GM12878 (cell line): Measurements from ENCODE around the gene DPH1. TPM values are rescaled to one million over a fixed set of nuclear protein-coding genes. Genes with fewer than 3 reads are reported as not detected.

Experiments used
- ATAC-seq: fragments of 200-7000 bp; cut with Tn5 transposase; 3 replicates; pipeline ENCODE4 v1.9.1; 2020; ENCODE audit warnings: mild to moderate bottlenecking, moderate library complexity
- BruUV-seq: library from RNA; stranded (reverse); fragments of 400-500 nt; replicated peaks from 2 replicates; lab custom pipeline; 2021; lab: Mats Ljungman, UMichigan
- CTCF ChIA-PET: fragments of 300-600 bp; sonication (Branson Sonifier 250); formaldehyde crosslinking; extraction: SDS; loops from one replicate; lab custom pipeline; 2021; ENCODE audit warnings: inconsistent platforms; lab: Yijun Ruan, JAX
- POLR2A ChIA-PET: fragments of 350-600 bp; formaldehyde crosslinking; extraction: SDS; loops from one replicate; lab custom pipeline; 2021; ENCODE audit warnings: inconsistent platforms; lab: Charles Lee
- RAD21 ChIA-PET: fragments of 300-600 bp; sonication (Branson Sonifier 250); formaldehyde crosslinking; loops from one replicate; lab custom pipeline; 2023; ENCODE audit warnings: antibody characterized with exemption; ENCODE audit not compliant: unreplicated experiment; lab: Charles Lee
- SMC1A ChIA-PET: fragments of 300-600 bp; sonication (Branson Sonifier 250); formaldehyde crosslinking; loops from one replicate; lab custom pipeline; 2023; ENCODE audit not compliant: unreplicated experiment, uncharacterized antibody; lab: Charles Lee
- DNase-seq: peaks from one replicate; pipeline ENCODE4 v3.0.0-alpha.2; 2011; ENCODE audit warnings: low read depth, low spot score
- FAIRE-seq: peaks from 3 replicates; lab custom pipeline; 2011; peaks lifted over from hg19 to GRCh38; lab: Jason Lieb, UNC
- H2AFZ ChIP-seq: 2 replicates; pipeline ENCODE4 v1.6.0; 2011; ENCODE audit warnings: low read depth, low read length, control low read depth; ENCODE audit not compliant: control insufficient read depth
- H3K27ac ChIP-seq: 2 replicates; pipeline ENCODE4 v1.5.1; 2011; ENCODE audit warnings: control low read depth; ENCODE audit not compliant: control insufficient read depth, insufficient read depth
- H3K27me3 ChIP-seq, 2 experiments: replicated peaks in 1 of 2; 2 replicates each; pipeline versions ENCODE4 v1.6.0 to v1.6.1; 2011; ENCODE audit warnings: low read length in 1 of 2; ENCODE audit not compliant: control insufficient read depth in 2 of 2, insufficient read depth in 2 of 2
- H3K36me3 ChIP-seq, 2 experiments: 2 replicates each; pipeline ENCODE4 v1.5.1; 2011; ENCODE audit warnings: low read length in 1 of 2; ENCODE audit not compliant: control insufficient read depth in 2 of 2, insufficient read depth in 2 of 2
- H3K4me1 ChIP-seq: 2 replicates; pipeline ENCODE4 v1.6.1; 2011; ENCODE audit warnings: mild to moderate bottlenecking, low read length, moderate library complexity, mixed read lengths; ENCODE audit not compliant: control insufficient read depth, insufficient read depth
- H3K4me2 ChIP-seq: 2 replicates; pipeline ENCODE4 v1.6.0; 2011; ENCODE audit warnings: control low read depth; ENCODE audit not compliant: control insufficient read depth, insufficient read depth
- H3K4me3 ChIP-seq: fragments of 200-600 bp; sonication (generic); 2 replicates; pipeline ENCODE4 v1.5.1; 2016
- H3K79me2 ChIP-seq: 2 replicates; pipeline ENCODE4 v1.6.0; 2011; ENCODE audit warnings: low read length; ENCODE audit not compliant: control insufficient read depth, insufficient read depth
- H3K9ac ChIP-seq: 2 replicates; pipeline ENCODE4 v1.8.0; 2011; ENCODE audit warnings: low read length, control low read depth, mixed read lengths; ENCODE audit not compliant: control insufficient read depth, insufficient read depth
- H3K9me3 ChIP-seq: replicated peaks from 3 replicates; pipeline ENCODE4 v1.5.1; 2011; ENCODE audit warnings: mild to moderate bottlenecking, low read length; ENCODE audit not compliant: control insufficient read depth, insufficient read depth
- H4K20me1 ChIP-seq: 2 replicates; pipeline ENCODE4 v1.6.0; 2011; ENCODE audit not compliant: control insufficient read depth, insufficient read depth
- ATF3 ChIP-seq: IDR thresholded peaks from 2 replicates; pipeline ENCODE4 v1.6.1; 2011; ENCODE audit warnings: low read depth, mild to moderate bottlenecking, low read length, moderate library complexity, borderline replicate concordance; ENCODE audit errors: extremely low read depth
- BCL11A ChIP-seq: IDR thresholded peaks from 2 replicates; pipeline ENCODE4 v1.6.1; 2011; ENCODE audit warnings: low read depth, low read length
- BHLHE40 ChIP-seq, 2 experiments: fragments of 450-650 bp in 1 of 2; IDR thresholded peaks; 2 replicates each; pipeline ENCODE4 v1.6.1; 2011 to 2017; ENCODE audit warnings: low read depth in 2 of 2, borderline replicate concordance in 1 of 2, improper control_type of control experiment in 1 of 2, low read length in 1 of 2, mild to moderate bottlenecking in 1 of 2
- KLF5 ChIP-seq: fragments of 450-650 bp; IDR thresholded peaks from 2 replicates; pipeline ENCODE4 v1.6.1; 2014; ENCODE audit warnings: mild to moderate bottlenecking; ENCODE audit not compliant: partially characterized antibody
- NFYA ChIP-seq: IDR thresholded peaks from 2 replicates; pipeline ENCODE4 v1.6.1; 2011; ENCODE audit warnings: low read depth, mild to moderate bottlenecking, low read length, improper control_type of control experiment, borderline replicate concordance
- PAX5 ChIP-seq: IDR thresholded peaks from 2 replicates; pipeline ENCODE4 v1.6.1; 2011; ENCODE audit warnings: low read depth, low read length, borderline replicate concordance
- RUNX3 ChIP-seq: IDR thresholded peaks from 2 replicates; pipeline ENCODE4 v1.6.1; 2012; ENCODE audit warnings: low read length, inconsistent platforms
- ZBTB40 ChIP-seq: fragments of 450-650 bp; IDR thresholded peaks from 2 replicates; pipeline ENCODE4 v1.6.1; 2016; ENCODE audit warnings: mild to moderate bottlenecking, moderate library complexity, borderline replicate concordance
- WGBS: methylation state at CpG from one replicate; pipeline ENCODE4 v1.1.6; 2016; ENCODE audit warnings: low lambda C conversion rate; ENCODE audit not compliant: insufficient replicate concordance, insufficient coverage; ENCODE audit errors: missing lambda C conversion rate; 5-methylcytosine and 5-hydroxymethylcytosine counted together
- in situ Hi-C: fragments of 300-500 bp; cut with MboI; formaldehyde crosslinking; loops from 9 replicates; pipeline ENCODE4 v1.14.3; 2018; ENCODE audit warnings: mixed read lengths
- intact Hi-C: fragments of 100-400 bp; cut with micrococcal nuclease; formaldehyde crosslinking; loops from one replicate; pipeline ENCODE4 v1.14.2; 2022; ENCODE audit not compliant: unreplicated experiment
- polyA plus RNA-seq, 11 experiments: library from polyadenylated mRNA; depleted of rRNA in 4 of 11; unstranded in 6 of 11; stranded (reverse) in 5 of 11; fragments of >200 nt; fragmentation: Nextera tagmentation in 4 of 11; fragmentation: Illumina TruSeq in 1 of 11; extraction: Ambion mirVana in 4 of 11; extraction: Trizol in 1 of 11; gene quantifications; 1 replicate in 1 of 11; 2 replicates in 10 of 11; pipeline versions ENCODE4 v1.2.1 to v1.2.3, GENCODE V29; 2011 to 2016; ENCODE audit warnings: inconsistent platforms in 2 of 11, missing spikeins in 2 of 11, low read depth in 1 of 11
- total RNA-seq, 4 experiments: library from RNA; depleted of rRNA in 3 of 4; stranded (reverse); fragments of >200 nt in 3 of 4; fragmentation: Illumina TruSeq in 1 of 4; extraction: Trizol in 1 of 4; gene quantifications; 2 replicates each; pipeline versions ENCODE4 v1.2.1 to v1.2.3, GENCODE V29; 2013 to 2021
- TF ChIP-seq, protein P1 (sequence below): fragments of 450-650 bp; IDR thresholded peaks from 2 replicates; pipeline ENCODE4 v1.6.1; 2016; ENCODE audit warnings: mild to moderate bottlenecking
- TF ChIP-seq, protein P2 (sequence below), 3 experiments: IDR thresholded peaks in 2 of 3; conservative IDR thresholded peaks in 1 of 3; 2 replicates each; pipeline ENCODE4 v1.5.1; 2011; ENCODE audit warnings: low read depth in 3 of 3, low read length in 3 of 3, mild to moderate bottlenecking in 3 of 3, control low read depth in 2 of 3, moderate library complexity in 2 of 3, inconsistent platforms in 1 of 3, mixed read lengths in 1 of 3; ENCODE audit not compliant: control insufficient read depth in 2 of 3, insufficient read depth in 1 of 3; ENCODE audit errors: extremely low read depth in 1 of 3

The DPH1 gene
- total and polyA plus RNA-seq, 10 of the 15 experiments (the other 5 are each of a cell fraction or from before 2014, with no cell fraction given) = 0.29 to 33.6 (median 20.2) TPM

DNA sequence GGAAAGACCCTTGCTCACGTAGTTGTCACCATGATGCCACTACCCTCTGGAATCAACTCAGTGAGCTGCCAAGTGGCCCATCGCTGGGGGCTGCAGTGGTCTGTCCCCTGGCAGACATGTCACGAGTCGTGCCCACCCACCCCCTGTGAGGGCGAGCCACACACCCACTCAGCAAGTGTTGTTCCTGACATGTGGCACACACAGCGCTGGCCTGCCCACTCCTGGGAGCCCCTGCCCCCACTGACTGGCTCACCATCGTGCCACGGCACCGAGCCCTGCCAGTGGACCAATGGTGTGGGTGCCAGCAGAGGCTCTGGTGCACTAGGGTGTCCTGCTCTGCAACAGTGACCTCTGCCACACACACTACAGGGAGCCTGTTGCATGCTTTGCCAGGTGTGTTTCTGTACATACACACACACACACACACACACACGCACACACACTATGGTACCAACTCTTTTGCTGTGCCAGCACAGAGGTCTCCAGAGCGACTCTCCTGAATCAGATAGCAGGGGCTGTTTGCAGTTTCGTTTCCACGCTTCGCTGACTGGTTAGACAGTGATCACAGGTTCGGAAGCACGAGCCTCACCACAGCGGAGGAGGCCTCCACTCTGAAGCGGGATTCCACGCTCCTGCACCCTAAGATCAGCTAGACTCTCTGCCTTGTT, 12.5 kb upstream of the DPH1 start:
- no TSS peak for BruUV-seq
- Histone ChIP-seq H3K27ac (no peak overlapping the region), H3K27me3 (peaks cover 1 to 5% of the 10 kb centered on the region in 2 experiments; a peak in 3 of 4 replicates), H3K9ac (no peak overlapping the region), H3K4me2 (peak overlapping the region; percentile 15), H3K4me1 (peaks cover 10% of the 10 kb centered on the region), H3K9me3 (no peaks in the 10 kb centered on the region; the same call in 2 of the 3 replicates), H3K4me3 (no peak overlapping the region), H4K20me1 (no peaks in the 10 kb centered on the region), H3K36me3 (no peaks in the 10 kb centered on the region), H3K79me2 (no peaks in the 10 kb centered on the region), H2AFZ (no peak overlapping the region)
- intact Hi-C loops = no loop called here
- POLR2A ChIA-PET = no interaction called here
- DNase-seq = no peak
- in situ Hi-C loops = loop anchor here (25.0 kb wide), 1 partner anchor 105 kb away; no protein-coding TSS in a partner anchor
- TF ChIP-seq BCL11A (no peak), NFYA (no peak), BHLHE40 (IDR thresholded peaks at IDR 0.05; ENCODE audit: borderline replicate concordance in 1 of 2, low read depth in 2 of 2, low read length in 1 of 2) (peak; percentile 71 to 88), KLF5 (no peak), ATF3 (no peak), ZBTB40 (no peak), PAX5 (peak; percentile 78; the same call in 1 of the 2 replicates), RUNX3 (peak; percentile 64)
- TF ChIP-seq, protein P1, sequence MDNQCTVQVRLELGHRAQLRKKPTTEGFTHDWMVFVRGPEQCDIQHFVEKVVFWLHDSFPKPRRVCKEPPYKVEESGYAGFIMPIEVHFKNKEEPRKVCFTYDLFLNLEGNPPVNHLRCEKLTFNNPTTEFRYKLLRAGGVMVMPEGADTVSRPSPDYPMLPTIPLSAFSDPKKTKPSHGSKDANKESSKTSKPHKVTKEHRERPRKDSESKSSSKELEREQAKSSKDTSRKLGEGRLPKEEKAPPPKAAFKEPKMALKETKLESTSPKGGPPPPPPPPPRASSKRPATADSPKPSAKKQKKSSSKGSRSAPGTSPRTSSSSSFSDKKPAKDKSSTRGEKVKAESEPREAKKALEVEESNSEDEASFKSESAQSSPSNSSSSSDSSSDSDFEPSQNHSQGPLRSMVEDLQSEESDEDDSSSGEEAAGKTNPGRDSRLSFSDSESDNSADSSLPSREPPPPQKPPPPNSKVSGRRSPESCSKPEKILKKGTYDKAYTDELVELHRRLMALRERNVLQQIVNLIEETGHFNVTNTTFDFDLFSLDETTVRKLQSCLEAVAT = peak; percentile 53; the same call in 1 of the 2 replicates
- TF ChIP-seq, protein P2, sequence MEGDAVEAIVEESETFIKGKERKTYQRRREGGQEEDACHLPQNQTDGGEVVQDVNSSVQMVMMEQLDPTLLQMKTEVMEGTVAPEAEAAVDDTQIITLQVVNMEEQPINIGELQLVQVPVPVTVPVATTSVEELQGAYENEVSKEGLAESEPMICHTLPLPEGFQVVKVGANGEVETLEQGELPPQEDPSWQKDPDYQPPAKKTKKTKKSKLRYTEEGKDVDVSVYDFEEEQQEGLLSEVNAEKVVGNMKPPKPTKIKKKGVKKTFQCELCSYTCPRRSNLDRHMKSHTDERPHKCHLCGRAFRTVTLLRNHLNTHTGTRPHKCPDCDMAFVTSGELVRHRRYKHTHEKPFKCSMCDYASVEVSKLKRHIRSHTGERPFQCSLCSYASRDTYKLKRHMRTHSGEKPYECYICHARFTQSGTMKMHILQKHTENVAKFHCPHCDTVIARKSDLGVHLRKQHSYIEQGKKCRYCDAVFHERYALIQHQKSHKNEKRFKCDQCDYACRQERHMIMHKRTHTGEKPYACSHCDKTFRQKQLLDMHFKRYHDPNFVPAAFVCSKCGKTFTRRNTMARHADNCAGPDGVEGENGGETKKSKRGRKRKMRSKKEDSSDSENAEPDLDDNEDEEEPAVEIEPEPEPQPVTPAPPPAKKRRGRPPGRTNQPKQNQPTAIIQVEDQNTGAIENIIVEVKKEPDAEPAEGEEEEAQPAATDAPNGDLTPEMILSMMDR (IDR thresholded peaks at IDR 0.05 in 2 of 3, conservative IDR thresholded peaks at IDR 0.05 in 1 of 3; ENCODE audit: control insufficient read depth in 2 of 3, extremely low read depth in 1 of 3, insufficient read depth in 1 of 3, low read depth in 3 of 3, low read length in 3 of 3) = no peak
- SMC1A ChIA-PET = no interaction called here
- 37% methylated on average over 18 of the region's 19 CpGs for WGBS
- RAD21 ChIA-PET = interaction anchor here (1.4 kb wide), 1 partner anchor 11 kb away, joined by 3 read pairs; no protein-coding TSS in a partner anchor
- CTCF ChIA-PET = interaction anchor here (0.8 kb wide), 2 partner anchors 11 to 108 kb away, joined by 3 read pairs; no protein-coding TSS in a partner anchor
- ATAC-seq = peak; percentile 93
- FAIRE-seq = peak; percentile 62
